ENCODE data around the gene PLXNA2.

DNA sequence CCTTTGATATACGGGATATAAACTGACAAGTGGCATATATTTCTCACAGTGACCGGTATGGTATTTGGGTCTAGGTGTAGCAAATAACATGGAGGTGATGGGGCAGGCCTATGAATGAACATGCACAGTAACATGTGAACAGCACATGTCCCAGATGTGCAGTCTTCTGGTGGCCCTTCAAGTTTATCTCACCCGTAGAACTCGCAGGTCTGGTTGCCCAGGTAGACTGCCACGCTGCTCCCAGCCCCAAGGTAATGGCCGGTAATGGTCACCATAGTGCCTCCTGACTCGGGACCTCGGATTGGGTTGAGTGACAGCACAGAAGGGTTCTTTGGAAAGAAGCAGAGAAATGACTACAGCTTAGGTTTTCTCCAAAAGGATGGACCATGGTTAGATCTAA is 192.0 kb downstream of the PLXNA2 start:
- TF ChIP-seq, protein P1, sequence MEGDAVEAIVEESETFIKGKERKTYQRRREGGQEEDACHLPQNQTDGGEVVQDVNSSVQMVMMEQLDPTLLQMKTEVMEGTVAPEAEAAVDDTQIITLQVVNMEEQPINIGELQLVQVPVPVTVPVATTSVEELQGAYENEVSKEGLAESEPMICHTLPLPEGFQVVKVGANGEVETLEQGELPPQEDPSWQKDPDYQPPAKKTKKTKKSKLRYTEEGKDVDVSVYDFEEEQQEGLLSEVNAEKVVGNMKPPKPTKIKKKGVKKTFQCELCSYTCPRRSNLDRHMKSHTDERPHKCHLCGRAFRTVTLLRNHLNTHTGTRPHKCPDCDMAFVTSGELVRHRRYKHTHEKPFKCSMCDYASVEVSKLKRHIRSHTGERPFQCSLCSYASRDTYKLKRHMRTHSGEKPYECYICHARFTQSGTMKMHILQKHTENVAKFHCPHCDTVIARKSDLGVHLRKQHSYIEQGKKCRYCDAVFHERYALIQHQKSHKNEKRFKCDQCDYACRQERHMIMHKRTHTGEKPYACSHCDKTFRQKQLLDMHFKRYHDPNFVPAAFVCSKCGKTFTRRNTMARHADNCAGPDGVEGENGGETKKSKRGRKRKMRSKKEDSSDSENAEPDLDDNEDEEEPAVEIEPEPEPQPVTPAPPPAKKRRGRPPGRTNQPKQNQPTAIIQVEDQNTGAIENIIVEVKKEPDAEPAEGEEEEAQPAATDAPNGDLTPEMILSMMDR (IDR thresholded peaks at IDR 0.05 in 2 of 3, conservative IDR thresholded peaks at IDR 0.05 in 1 of 3; ENCODE audit: borderline replicate concordance in 1 of 3, insufficient read depth in 1 of 3, low read depth in 2 of 3, low read length in 2 of 3) = no peak
- TF ChIP-seq, protein P2, sequence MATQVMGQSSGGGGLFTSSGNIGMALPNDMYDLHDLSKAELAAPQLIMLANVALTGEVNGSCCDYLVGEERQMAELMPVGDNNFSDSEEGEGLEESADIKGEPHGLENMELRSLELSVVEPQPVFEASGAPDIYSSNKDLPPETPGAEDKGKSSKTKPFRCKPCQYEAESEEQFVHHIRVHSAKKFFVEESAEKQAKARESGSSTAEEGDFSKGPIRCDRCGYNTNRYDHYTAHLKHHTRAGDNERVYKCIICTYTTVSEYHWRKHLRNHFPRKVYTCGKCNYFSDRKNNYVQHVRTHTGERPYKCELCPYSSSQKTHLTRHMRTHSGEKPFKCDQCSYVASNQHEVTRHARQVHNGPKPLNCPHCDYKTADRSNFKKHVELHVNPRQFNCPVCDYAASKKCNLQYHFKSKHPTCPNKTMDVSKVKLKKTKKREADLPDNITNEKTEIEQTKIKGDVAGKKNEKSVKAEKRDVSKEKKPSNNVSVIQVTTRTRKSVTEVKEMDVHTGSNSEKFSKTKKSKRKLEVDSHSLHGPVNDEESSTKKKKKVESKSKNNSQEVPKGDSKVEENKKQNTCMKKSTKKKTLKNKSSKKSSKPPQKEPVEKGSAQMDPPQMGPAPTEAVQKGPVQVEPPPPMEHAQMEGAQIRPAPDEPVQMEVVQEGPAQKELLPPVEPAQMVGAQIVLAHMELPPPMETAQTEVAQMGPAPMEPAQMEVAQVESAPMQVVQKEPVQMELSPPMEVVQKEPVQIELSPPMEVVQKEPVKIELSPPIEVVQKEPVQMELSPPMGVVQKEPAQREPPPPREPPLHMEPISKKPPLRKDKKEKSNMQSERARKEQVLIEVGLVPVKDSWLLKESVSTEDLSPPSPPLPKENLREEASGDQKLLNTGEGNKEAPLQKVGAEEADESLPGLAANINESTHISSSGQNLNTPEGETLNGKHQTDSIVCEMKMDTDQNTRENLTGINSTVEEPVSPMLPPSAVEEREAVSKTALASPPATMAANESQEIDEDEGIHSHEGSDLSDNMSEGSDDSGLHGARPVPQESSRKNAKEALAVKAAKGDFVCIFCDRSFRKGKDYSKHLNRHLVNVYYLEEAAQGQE (IDR thresholded peaks at IDR 0.05; ENCODE audit: low read depth) = no peak
- no peak for TF ChIP-seq POLR2AphosphoS5 (IDR thresholded peaks at IDR 0.05; ENCODE audit: low read depth, low read length)
- no peak for TF ChIP-seq TCF7L2 (IDR thresholded peaks at IDR 0.05; ENCODE audit: borderline replicate concordance, extremely low read depth, insufficient read depth, insufficient read length)
- no peak for TF ChIP-seq POLR2A (IDR thresholded peaks at IDR 0.05; ENCODE audit: borderline replicate concordance, extremely low read depth, insufficient read depth, insufficient read length)
- no peak for TF ChIP-seq EZH2phosphoT487 (IDR thresholded peaks at IDR 0.05; ENCODE audit: borderline replicate concordance)
- no peak for TF ChIP-seq EZH2 (IDR thresholded peaks at IDR 0.05)
- TF ChIP-seq SP1 (IDR thresholded peaks at IDR 0.05; ENCODE audit: low read depth) = no peak
- TF ChIP-seq CEBPB (IDR thresholded peaks at IDR 0.05; ENCODE audit: low read depth) = no peak
- TF ChIP-seq ZNF274 (IDR thresholded peaks at IDR 0.05; ENCODE audit: low read depth, low read length) = no peak

Data from HCT116 (cell line).